HG02938 (cell line): Measurements from ENCODE around the gene NPL.

Source experiments
- ATAC-seq: cut with Tn5 transposase; IDR thresholded peaks from one replicate; pipeline ENCODE4 v1.9.1; 2021; ENCODE audit warnings: mild to moderate bottlenecking, moderate library complexity; ENCODE audit not compliant: unreplicated experiment

Gene NPL

DNA sequence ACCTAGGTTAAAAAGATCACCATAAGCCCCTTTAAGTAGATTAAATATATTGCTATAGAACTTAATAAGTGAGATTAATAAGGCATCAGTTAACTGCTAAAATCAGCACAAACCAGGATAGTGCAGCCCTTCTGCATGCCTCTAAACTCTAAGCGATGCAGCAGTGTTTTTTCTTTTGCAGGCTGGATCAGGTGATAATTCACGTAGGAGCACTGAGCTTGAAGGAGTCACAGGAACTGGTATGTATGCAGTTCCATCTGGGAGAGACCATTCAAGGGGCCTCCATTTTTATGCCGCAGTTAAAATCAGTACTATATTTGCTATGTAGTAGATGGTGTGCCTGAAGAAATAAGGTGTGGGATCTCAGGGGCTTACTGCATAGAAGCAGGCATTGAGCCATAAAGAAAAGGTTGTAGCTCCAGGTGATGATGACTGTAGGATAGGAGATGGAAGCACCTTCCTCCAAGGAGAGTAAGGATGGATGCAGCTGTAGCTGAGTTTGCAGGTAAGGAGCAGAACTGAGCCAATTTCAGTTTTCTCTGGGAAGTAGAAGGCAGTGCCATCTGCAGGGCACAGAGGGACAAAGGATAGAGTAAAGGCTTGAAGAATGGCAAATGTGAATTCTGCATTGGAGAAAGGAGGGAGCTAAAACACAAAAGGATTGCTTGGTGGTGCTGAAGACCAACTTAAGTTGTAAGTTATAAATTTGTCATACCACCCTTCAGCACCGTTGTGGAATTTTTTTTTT lies 22.6 kb downstream of the NPL start:
- no peak for ATAC-seq

DNA sequence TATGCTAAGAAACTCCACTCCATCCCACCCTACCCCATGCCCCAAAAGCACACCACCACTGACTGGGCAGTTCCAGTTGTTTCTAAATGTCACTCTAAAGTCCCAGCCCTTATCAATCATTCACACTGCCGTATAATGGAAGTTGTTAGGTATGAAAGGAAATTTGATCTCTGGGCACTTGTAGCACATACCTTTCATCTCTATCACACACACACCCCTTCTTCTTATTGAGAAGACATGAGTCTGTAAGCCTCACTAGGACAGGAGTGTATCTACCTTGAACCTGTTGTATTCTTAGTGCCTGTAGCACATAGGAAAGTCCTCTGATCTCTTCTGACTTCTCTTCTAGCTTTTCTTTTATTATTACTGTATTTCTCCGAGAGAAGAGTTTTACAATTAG lies 27.3 kb downstream of the NPL start:
- no peak for ATAC-seq

DNA sequence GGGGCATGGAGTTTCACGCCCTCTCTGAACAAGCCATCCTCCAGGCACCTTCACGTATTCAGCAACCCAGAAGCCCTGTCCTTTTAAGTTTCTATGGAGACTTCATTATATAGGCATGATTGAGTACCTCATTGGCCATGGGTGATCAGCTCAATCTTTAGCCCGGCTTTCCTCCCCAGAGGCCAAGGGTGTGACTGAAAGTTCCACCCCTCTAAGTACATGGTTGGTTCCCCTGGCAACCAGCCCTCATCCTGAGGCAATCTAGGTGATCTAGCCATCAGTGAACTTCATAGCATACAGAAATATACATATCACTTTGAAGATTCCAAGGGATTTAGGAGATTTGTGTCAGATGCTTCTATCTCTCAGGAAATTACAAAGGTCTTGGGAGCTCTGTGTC lies 28.2 kb downstream of the NPL start:
- no peak for ATAC-seq

DNA sequence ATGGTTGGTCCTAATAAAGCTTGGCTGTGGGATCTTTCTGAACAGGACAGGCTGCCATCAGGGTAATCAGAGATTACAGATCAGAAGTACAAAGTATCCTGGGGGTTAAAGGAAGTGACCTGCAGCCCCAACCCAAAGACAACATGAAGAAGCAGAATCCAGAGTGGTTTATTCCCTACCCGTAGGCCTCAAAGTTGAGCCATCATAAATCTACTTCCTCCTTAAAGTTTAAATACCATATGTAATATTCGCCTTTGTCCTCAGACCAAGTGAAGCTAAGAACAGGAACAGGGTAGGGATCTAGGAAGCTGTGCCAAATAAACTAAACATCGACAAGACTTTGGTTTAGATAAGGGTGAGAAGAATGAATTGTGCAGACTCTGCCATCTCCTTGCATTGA lies 33.6 kb downstream of the NPL start:
- no peak for ATAC-seq

DNA sequence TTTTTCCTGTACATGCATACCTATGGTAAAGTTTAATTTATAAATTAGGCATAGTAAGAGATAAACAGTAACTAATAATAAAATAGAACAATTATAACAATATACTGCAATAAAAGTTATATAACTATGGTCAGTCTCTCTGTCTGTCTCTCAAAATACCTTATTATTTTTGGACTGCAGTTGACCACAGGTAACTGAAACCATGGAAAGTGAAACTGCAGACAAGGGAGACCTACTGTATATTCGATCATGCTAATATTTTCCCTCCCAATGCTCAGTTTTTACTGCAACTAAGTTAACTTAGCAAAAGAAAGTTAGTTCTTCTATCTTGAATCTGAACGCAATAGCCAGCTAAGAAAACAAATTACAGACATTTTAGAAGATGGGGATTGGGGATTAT lies 37.3 kb downstream of the NPL start:
- no peak for ATAC-seq

DNA sequence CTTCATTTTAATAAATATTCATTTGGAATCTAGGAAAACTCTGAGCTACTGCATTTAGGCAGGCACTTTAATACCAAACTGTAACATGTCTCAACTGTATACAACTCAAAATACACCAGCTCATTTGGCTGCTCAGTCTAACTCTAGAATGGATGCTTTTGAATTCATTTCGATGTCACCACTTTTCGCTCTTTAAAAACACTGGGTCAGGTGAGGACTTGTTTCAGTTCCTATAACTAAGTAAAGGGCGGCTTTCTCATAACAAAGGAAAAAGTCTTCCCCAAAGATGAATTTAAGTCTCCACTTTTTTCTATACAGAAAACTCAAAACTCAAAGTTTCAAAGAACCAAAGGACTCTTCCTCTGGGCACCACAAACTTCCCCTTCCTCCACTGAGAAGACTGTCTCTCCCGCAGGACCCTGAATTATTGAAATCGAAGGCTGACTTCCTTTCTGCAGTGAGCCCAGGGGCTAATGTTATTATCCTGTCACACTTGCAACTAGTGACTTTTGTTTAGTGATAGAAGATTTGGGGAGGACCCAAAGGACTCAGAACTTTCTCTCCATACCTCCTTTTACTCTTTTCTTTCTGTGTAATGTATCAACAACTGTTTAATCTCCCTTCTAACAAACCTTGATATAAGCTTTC lies 39.8 kb downstream of the NPL start:
- no peak for ATAC-seq

DNA sequence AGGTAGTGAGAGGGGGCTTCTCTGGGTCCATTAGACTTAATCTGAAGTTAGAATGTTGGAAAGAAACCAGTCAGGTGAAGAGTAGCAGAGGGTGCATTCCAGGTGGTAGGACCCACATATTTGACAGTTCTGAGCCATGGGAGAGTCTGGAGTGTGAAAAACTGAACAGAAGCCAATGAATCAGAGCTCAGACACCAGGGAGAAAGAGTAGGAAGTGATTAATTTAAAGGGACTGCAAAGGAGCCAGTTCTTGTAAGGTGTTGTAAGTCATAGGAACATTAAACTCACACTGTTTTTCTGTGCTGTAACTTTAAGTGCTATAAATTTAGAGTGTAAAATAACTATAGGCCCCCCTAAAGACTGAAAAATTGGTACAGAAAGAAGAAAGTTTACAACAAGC lies 43.7 kb downstream of the NPL start:
- no peak for ATAC-seq

DNA sequence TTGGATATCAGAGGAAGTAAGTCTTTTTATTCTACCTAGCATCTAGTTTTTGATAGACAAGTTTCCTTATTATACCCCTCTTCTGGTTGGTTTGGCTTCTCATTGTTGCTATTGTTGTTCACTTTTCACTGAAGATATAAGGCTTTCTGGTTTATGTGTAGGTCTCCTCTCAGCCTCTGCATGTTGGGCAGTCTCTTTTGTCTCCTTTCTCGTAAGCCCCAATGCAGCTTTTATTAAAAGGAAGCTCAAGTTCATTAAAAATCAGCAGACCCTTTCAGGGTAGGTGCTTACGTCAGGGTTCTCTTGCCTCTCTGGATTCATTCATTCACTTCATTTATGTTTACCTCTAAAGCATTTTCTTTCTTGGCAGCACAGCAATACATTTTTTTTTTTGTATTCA lies 44.8 kb downstream of the NPL start:
- no peak for ATAC-seq

DNA sequence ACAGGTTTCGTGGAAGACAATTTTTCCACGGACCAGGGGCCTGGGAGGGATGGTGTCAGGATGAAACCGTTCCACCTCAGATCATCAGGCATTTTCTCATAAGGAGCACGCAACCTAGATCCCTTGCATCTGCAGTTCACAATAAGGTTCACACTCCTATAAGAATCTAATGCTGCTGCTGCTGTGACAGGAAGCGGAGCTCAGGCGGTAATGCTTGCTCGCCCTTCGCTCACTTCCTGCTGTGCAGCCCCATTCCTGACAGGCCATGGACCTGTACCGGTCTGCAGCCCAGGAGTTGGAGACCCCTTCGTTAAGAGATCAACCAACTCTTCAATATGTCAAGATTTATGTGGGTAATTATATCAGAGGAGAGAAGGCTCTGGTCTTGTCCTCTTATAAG lies 46.2 kb downstream of the NPL start:
- ATAC-seq = no peak

DNA sequence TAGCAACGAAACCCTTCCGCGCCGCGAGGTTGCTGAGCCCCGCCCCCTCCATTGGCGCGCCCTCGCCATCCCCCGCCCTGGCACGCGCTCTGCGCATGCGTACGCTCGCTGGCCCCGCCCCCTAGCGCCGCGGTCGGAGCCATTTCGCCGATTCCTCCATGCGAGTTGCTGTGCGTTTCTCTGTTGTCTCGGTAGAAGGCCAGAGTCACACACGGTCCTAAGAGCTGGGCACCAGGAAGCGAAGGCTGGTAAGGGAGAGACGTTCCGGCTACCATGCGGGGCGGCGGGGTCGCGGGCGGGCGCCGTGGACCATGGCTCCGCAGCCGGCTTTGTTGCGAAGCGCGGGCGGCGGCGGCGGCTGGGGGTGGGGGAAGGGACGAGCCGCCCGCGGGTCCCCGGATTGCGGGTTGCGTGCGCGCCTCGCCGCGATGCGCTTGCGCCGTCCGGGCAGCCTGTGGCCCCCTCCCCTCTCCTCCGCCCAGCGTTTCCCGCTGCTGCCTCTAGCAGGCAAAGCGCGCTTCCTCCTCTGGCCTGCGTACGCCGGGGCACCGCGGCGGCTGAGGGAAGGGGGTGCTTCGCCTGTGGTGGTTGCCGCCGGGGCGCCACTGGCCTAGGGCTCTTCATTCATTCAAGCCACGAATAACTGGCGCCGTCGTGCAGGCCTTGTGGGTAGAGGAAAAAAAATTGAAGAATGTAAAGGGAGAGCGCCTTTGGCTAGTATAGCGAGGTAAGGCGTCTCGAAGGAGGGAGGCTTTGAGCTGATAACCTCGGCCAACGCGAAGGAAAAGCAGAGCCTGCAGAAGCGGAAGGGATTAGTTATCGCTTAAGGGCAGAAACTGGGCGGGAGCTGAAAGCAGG lies 49.9 kb downstream of the NPL start, which contains the start of gene DHX9:
DHX9 (plus strand) TSS at position 139 of the 858 bp plus-strand sequence. CDS start 3,220 bp downstream, outside the sequence.
- peak; percentile 72 for ATAC-seq

DNA sequence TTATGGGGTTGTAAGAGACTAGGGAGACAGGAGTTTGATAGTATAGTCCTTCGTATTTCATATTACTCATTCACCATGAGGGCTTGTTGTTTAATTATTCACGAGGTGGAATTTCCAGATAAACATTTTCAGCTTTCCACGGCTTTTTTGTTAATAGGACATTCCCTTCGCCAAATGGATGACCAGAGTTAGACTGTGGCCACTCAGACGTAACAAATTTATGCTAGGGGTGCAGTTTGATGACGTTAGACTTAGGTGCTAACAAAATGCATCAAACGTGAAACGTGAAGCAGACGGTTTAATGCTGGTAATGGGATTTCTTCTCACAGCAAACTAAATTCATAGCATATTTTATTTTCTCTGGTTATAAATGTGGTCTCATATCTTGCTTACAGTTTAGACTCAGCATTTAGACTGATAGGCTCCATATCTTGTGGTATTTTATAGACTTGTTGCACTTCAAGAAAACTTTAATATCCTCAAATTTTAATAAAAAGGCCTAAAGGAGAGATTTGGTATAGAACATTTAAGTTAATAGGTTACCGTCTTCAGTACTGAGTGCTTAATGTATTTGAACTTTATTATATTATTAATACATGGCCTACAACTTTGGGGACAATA lies 51.9 kb downstream of the NPL start:
- no peak for ATAC-seq

DNA sequence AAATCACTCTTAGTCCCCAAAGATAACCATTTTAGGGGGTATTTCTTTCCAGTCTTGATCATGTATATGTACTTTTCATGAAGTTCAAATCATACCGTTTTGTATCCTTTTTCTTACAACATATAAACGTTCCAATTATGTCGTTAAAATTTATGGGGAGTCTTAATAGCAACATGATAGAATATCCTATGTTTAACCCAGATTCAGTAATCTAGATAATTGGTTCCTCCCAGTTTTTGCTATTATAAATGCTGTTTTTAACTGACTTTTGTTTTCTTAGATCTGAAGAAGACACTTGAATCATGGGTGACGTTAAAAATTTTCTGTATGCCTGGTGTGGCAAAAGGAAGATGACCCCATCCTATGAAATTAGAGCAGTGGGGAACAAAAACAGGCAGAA lies 52.7 kb downstream of the NPL start:
- no peak for ATAC-seq

DNA sequence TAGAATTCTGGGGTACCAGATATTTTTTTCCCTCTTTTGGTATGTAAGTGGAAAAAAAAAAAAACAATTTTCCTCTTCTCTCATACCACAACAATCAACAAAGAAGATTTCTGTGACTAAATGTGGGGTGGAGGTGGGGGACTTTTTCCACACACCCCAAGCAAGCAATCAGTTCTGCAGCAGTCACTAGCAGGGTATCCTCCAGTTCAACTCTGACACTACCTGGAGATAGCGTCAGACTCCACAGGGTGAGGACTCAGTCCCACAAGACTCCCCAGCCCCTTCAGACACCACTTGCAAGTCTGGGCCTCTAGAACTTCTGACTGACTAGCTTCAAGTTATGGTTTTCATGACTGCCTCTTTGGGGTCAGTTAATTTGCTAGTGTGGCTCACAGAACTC lies 55.8 kb downstream of the NPL start:
- ATAC-seq = no peak

DNA sequence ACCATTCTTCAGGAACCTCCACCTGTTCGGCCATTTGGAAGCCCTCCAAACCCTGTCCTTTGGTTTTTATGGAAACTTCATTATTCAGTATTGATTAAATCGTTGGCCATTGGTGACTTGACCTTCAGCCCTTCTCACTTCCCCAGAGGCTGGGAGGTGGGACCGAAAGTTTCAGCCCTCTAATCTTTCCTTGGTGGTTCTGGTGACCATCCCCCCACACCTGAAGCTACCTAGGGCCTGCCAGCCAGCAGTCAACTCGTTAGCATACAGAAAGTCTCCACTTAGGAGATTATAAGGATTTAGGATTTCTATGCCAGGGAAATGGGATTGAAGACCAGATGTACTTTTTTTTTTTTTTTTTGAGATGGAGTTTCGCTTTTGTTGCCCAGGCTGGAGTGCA lies 56.3 kb downstream of the NPL start:
- ATAC-seq = no peak

DNA sequence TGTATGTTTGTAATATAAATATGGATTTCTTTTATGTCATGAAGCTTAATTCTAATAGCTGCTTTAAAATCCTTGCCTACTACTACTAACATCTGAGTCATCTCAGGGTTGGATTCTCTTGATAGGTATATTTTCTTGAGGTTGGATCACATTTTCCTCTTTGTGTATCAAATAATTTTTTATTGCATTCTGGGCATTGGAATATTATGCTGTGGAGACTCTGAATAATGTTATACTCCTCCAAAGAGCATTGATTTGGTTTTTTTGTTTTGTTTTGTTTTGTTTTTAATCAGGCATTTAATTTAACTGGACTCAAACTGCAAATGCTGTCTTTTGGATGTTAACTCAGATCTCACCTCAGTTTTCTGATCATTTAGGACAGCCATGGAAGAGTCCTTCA lies 57.5 kb downstream of the NPL start:
- ATAC-seq = no peak

DNA sequence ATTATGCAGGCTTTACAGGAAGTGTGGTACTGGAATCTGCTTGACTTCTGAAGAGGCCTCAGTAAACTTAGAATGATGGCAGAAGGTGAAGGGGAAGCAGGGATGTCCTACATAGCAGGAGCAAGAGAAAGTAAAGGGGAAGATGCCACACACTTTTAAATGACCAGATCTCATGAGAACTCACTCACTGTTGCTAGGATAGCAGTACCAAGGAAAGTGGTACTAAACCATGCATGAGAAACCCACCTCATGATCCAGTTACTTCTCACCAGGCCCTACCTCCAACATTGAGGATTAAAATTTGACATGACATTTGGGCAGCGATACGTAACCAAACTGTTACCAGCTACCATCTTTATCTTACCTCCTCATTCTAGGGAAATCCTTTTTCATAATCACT lies 59.2 kb downstream of the NPL start:
- ATAC-seq = no peak

DNA sequence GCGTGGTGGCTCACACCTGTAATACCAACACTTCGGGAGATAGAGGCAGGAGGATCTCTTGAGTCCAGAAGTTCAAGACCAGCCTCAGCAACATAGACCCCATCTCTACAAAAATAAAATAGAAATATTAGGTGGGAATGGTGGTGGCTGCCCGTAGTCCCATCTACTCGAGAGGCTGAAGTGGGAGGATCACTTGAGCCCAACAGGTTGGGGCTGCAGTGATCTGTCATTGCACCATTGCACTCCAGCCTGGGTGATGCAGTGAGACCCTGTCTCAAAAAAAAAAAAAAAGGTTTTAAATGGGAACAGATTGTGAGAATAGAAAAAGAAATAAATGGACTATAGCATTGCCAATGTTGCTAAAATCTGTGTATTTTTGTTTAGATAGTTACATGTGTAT lies 60.7 kb downstream of the NPL start:
- ATAC-seq = no peak

DNA sequence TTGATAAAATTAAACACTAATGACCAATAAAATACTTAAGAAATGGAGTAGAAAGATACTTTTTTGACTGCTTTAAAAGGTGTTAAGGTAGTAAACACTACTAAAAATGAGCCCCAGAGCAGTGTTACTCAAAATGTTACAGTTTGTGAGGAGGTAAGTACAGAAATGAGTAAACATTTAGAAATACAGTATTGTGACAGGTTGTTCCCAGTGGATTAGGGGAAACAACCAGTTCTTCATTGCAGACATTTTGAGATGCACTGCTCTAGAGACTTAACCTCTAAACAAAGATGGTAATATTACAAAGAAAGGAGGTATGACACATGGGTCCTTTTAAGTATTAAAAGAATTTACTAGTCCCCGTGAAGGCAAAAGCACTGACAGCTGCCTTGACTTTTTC lies 62.3 kb downstream of the NPL start:
- no peak for ATAC-seq

DNA sequence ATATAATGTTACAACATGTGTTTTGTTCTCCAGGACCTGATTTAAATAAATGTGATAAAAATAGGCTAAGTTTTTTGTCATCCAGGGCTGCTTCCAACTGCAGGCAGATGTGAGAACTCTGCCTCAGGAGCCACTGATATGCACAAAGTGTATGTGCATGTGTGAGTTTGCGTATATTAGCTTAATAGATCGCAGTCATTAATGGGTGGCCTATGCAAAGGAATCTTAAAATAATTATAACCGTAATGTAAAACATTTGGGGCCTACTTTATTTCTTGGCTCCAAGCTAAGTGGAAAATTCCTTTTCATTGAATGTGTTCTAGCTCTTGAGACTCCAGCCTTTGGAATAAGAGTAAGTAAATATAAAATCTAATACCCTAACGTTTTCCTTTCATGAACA lies 66.3 kb downstream of the NPL start:
- ATAC-seq = no peak

DNA sequence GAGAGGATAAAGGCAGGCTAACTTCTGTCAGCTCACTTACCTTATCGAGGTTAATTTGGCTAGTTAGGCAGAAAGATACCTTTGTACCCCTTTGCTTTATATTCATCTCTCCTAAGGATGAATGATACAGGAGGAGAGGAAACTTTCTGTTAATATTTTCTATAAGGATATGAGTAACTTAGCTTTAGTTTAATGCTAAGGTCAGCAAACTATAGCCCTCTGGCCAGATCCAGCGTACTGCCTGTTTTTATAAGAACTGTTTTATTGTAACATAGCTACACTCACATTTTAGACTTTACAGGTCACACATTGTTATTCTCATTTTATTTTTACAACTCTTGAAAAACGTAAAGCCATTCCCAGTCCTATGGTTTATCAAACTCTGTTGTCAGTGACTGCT lies 67.6 kb downstream of the NPL start:
- ATAC-seq = no peak

DNA sequence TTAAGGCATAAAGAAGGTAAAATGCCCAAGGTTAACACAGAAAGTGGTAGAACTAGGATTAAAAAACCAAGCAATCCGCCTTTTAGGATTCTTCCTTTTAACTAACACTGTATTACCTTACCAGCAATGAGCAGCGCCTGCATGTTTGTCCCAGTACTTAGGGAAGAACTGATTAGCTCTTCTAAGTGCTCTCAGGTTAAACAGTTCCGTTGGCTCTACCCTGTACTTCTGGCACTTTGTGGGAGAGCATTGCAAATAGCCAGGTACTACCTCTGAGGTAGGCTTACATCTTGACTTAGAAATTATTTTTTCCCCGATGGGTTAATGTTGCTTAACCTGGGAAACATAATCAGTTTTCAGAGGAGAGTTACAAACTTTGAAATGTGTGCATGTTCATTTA lies 71.1 kb downstream of the NPL start:
- no peak for ATAC-seq
